Keratinocyte (primary cell): ENCODE data around the gene PALD1. TPM values are rescaled to one million over a fixed set of nuclear protein-coding genes. Genes with fewer than 3 reads are reported as not detected.

Experiments
- DNase-seq: peaks from one replicate; pipeline ENCODE4 v3.0.0-alpha.2; 2011; ENCODE audit warnings: low read depth, missing footprints, low spot score
- FAIRE-seq: peaks from 2 replicates; lab custom pipeline; 2011; peaks lifted over from hg19 to GRCh38; lab: Jason Lieb, UNC
- H2AFZ ChIP-seq: 2 replicates; pipeline ENCODE4 v1.6.0; 2012; ENCODE audit warnings: low read length, control low read depth, inconsistent platforms; ENCODE audit not compliant: control insufficient read depth
- H3K27ac ChIP-seq: 2 replicates; pipeline ENCODE4 v1.5.1; 2011; ENCODE audit warnings: low read length; ENCODE audit not compliant: control insufficient read depth, insufficient read depth
- H3K27me3 ChIP-seq: 3 replicates; pipeline ENCODE4 v1.6.0; 2011; ENCODE audit warnings: low read length; ENCODE audit not compliant: control insufficient read depth, insufficient read depth; ENCODE audit errors: extremely low read depth
- H3K36me3 ChIP-seq, 2 experiments: 2 replicates in 1 of 2; 3 replicates in 1 of 2; pipeline ENCODE4 v1.5.1; 2011; ENCODE audit warnings: low read length in 2 of 2, mild to moderate bottlenecking in 1 of 2; ENCODE audit not compliant: control insufficient read depth in 2 of 2, insufficient read depth in 2 of 2; ENCODE audit errors: extremely low read depth in 1 of 2
- H3K4me1 ChIP-seq: 3 replicates; pipeline ENCODE4 v1.5.1; 2011; ENCODE audit warnings: low read length; ENCODE audit not compliant: control insufficient read depth, insufficient read depth; ENCODE audit errors: extremely low read depth
- H3K4me2 ChIP-seq: 3 replicates; pipeline ENCODE4 v1.6.0; 2011; ENCODE audit warnings: low read depth, low read length; ENCODE audit not compliant: control insufficient read depth, insufficient read depth; ENCODE audit errors: extremely low read depth
- H3K4me3 ChIP-seq, 3 experiments: fragments of 200-600 bp in 1 of 3; sonication (generic) in 1 of 3; 2 replicates in 2 of 3; 3 replicates in 1 of 3; pipeline ENCODE4 v1.5.1; 2011 to 2016; ENCODE audit warnings: low read length in 3 of 3, mild to moderate bottlenecking in 3 of 3, control low read depth in 2 of 3, inconsistent platforms in 1 of 3, low read depth in 1 of 3, mixed read lengths in 1 of 3, mixed run types in 1 of 3, moderate library complexity in 1 of 3; ENCODE audit not compliant: control insufficient read depth in 2 of 3, insufficient read depth in 2 of 3; ENCODE audit errors: extremely low read depth in 1 of 3
- H3K79me2 ChIP-seq: 2 replicates; pipeline ENCODE4 v1.6.0; 2012; ENCODE audit warnings: low read length; ENCODE audit not compliant: control insufficient read depth, insufficient read depth
- H3K9ac ChIP-seq: 3 replicates; pipeline ENCODE4 v1.6.0; 2011; ENCODE audit warnings: low read length; ENCODE audit not compliant: control insufficient read depth, insufficient read depth; ENCODE audit errors: extremely low read depth
- H3K9me1 ChIP-seq: 3 replicates; pipeline ENCODE4 v1.6.0; 2011; ENCODE audit warnings: low read length; ENCODE audit not compliant: control insufficient read depth, insufficient read depth; ENCODE audit errors: extremely low read depth
- H3K9me3 ChIP-seq: 2 replicates; pipeline ENCODE4 v1.5.1; 2012; ENCODE audit warnings: low read depth, low read length; ENCODE audit not compliant: control insufficient read depth
- H4K20me1 ChIP-seq: 3 replicates; pipeline ENCODE4 v1.6.0; 2011; ENCODE audit warnings: low read length; ENCODE audit not compliant: control insufficient read depth, insufficient read depth; ENCODE audit errors: extremely low read depth
- CTCF ChIP-seq, 3 experiments: IDR thresholded peaks in 1 of 3; conservative IDR thresholded peaks in 1 of 3; optimal IDR thresholded peaks in 1 of 3; 2 replicates in 2 of 3; 3 replicates in 1 of 3; pipeline versions ENCODE3 to v1.5.1; 2011; ENCODE audit warnings: low read length in 3 of 3, mild to moderate bottlenecking in 3 of 3, moderate library complexity in 2 of 3, control low read depth in 1 of 3, inconsistent platforms in 1 of 3; ENCODE audit not compliant: insufficient read depth in 2 of 3; ENCODE audit errors: extremely low read depth in 1 of 3
- EZH2 ChIP-seq: IDR thresholded peaks from one replicate; pipeline ENCODE4 v1.6.1; 2012; ENCODE audit warnings: inconsistent platforms, mild to moderate bottlenecking, low read length, moderate library complexity
- dilution Hi-C: fragments of 300-500 bp; cut with MboI; formaldehyde crosslinking; loops from one replicate; pipeline ENCODE4 v1.7.0; 2020; ENCODE audit warnings: low sequenced_read_pairs; ENCODE audit not compliant: extremely low pct_ligation_motif_present
- polyA plus RNA-seq, 5 experiments: library from polyadenylated mRNA; depleted of rRNA in 3 of 5; stranded (reverse) in 3 of 5; stranded (forward) in 1 of 5; unstranded in 1 of 5; fragments of >200 nt; gene quantifications; 1 replicate in 1 of 5; 2 replicates in 3 of 5; 3 replicates in 1 of 5; pipeline versions ENCODE4 v1.2.1 to v1.2.3, GENCODE V29; 2011 to 2012; ENCODE audit warnings: missing spikeins in 2 of 5, low read depth in 1 of 5, low replicate concordance in 1 of 5

PALD1 gene
- polyA plus RNA-seq, 1 donor (not counting 4 experiments of a cell fraction or from before 2014, with no cell fraction given): 0.83 TPM

GRCh38 chr10:70498970-70499835 is 20.6 kb downstream of the PALD1 start:
- Histone ChIP-seq H3K27me3 (no peaks in the 10 kb centered on the region), H3K4me3 (no peak overlapping the region), H3K36me3 (no peaks in the 10 kb centered on the region), H3K27ac (no peak overlapping the region), H3K9me3 (no peaks in the 10 kb centered on the region), H3K4me2 (no peak overlapping the region), H2AFZ (no peak overlapping the region), H3K9ac (no peak overlapping the region), H3K9me1 (no peaks in the 10 kb centered on the region), H3K4me1 (peaks cover 4% of the 10 kb centered on the region), H4K20me1 (no peaks in the 10 kb centered on the region), H3K79me2 (no peaks in the 10 kb centered on the region)
- dilution Hi-C loops: no loop called here
- FAIRE-seq (no peak), DNase-seq (no peak)
- TF ChIP-seq EZH2 (no peak), CTCF (optimal IDR thresholded peaks at IDR 0.05 in 1 of 3, IDR thresholded peaks at IDR 0.05 in 1 of 3, conservative IDR thresholded peaks at IDR 0.05 in 1 of 3; ENCODE audit: extremely low read depth in 1 of 3, insufficient read depth in 2 of 3, low read length in 3 of 3) (no peak)

- no peaks in the 10 kb centered on the region for H3K27me3 ChIP-seq
- H2AFZ ChIP-seq: no peak overlapping the region
- no peak overlapping the region for H3K4me2 ChIP-seq
- DNase-seq (no peak), FAIRE-seq (no peak)
- H3K36me3 ChIP-seq: no peaks in the 10 kb centered on the region
- dilution Hi-C loops: no loop called here
- H3K9ac ChIP-seq: no peak overlapping the region
- no peaks in the 10 kb centered on the region for H3K79me2 ChIP-seq
- no peaks in the 10 kb centered on the region for H4K20me1 ChIP-seq
- H3K27ac ChIP-seq: no peak overlapping the region
- no peak overlapping the region for H3K4me3 ChIP-seq
- H3K9me1 ChIP-seq: no peaks in the 10 kb centered on the region
- no peaks in the 10 kb centered on the region for H3K9me3 ChIP-seq
- TF ChIP-seq CTCF (optimal IDR thresholded peaks at IDR 0.05 in 1 of 3, IDR thresholded peaks at IDR 0.05 in 1 of 3, conservative IDR thresholded peaks at IDR 0.05 in 1 of 3; ENCODE audit: extremely low read depth in 1 of 3, insufficient read depth in 2 of 3, low read length in 3 of 3): no peak
- no peak for TF ChIP-seq EZH2
- no peaks in the 10 kb centered on the region for H3K4me1 ChIP-seq
Measured at GRCh38 chr10:70499836-70500167, 21.2 kb downstream of the PALD1 start.
